Upper lobe of left lung (tissue), 6 donors: Measurements from ENCODE around the gene TMEM200C. TPM values are rescaled to one million over a fixed set of nuclear protein-coding genes. Genes with fewer than 3 reads are reported as not detected.
A peak's percentile ranks its signal among the peaks of the same experiment; 100 is the strongest.

Experiments
- ATAC-seq, 2 donors: fragments of 200-7000 bp; cut with Tn5 transposase; one replicate each; pipeline ENCODE4 v1.9.1; 2022; ENCODE audit warnings: mild to moderate bottlenecking in 2 of 2, moderate library complexity in 2 of 2; ENCODE audit not compliant: low FRiP score in 2 of 2
- DNase-seq, 2 donors: peaks; one replicate each; pipeline ENCODE4 v3.0.0-alpha.2; 2019 to 2020
- H3K27ac ChIP-seq, 4 donors: fragments of 200-600 bp; sonication (generic); one replicate each; pipeline ENCODE4 v1.5.1; 2016 to 2019
- H3K27me3 ChIP-seq, 4 donors: fragments of 200-600 bp; sonication (generic); one replicate each; pipeline ENCODE4 v1.5.1; 2017 to 2019
- H3K36me3 ChIP-seq, 4 donors: fragments of 200-600 bp; sonication (generic); one replicate each; pipeline ENCODE4 v1.5.1; 2016 to 2019
- H3K4me1 ChIP-seq, 4 donors: fragments of 200-600 bp; sonication (generic); one replicate each; pipeline ENCODE4 v1.5.1; 2018 to 2019
- H3K4me3 ChIP-seq, 4 donors: fragments of 200-600 bp; sonication (generic); one replicate each; pipeline ENCODE4 v1.5.1; 2017 to 2019; ENCODE audit warnings: mild to moderate bottlenecking in 2 of 4, moderate library complexity in 1 of 4
- H3K9me3 ChIP-seq, 4 donors: fragments of 200-600 bp; sonication (generic); one replicate each; pipeline ENCODE4 v1.5.1; 2018 to 2019
- EP300 ChIP-seq, 4 donors: sonication (generic); formaldehyde crosslinking; IDR thresholded peaks; one replicate each; pipeline ENCODE4 v1.5.1; 2017; ENCODE audit warnings: antibody characterized with exemption in 4 of 4, control low read depth in 2 of 4
- POLR2A ChIP-seq, 4 donors: fragments of 450-650 bp; IDR thresholded peaks; one replicate each; pipeline ENCODE4 v1.5.1; 2016 to 2017; ENCODE audit warnings: antibody characterized with exemption in 4 of 4, mild to moderate bottlenecking in 2 of 4
- POLR2AphosphoS5 ChIP-seq, 2 donors: sonication (generic); formaldehyde crosslinking; IDR thresholded peaks; one replicate each; pipeline ENCODE4 v1.5.1; 2017; ENCODE audit warnings: antibody characterized with exemption in 2 of 2
- WGBS, 2 donors: methylation state at CpG; one replicate each; pipeline ENCODE4 v1.1.5; 2017 to 2018; 5-methylcytosine and 5-hydroxymethylcytosine counted together
- total RNA-seq, 6 donors: library from RNA; depleted of rRNA in 4 of 6; stranded (reverse); fragments of >200 nt in 4 of 6; gene quantifications; one replicate each; pipeline versions ENCODE4 v1.1.0 to v1.2.1, GENCODE V29; 2016 to 2021
- TF ChIP-seq, protein P1 (sequence below), 6 experiments: fragments of 450-650 bp in 4 of 6; fragments of 200-600 bp in 2 of 6; sonication (generic) in 2 of 6; IDR thresholded peaks; one replicate each; pipeline ENCODE4 v1.5.1; 2016 to 2019; ENCODE audit warnings: antibody characterized with exemption in 6 of 6
- donor health status: DM: no; HTN: no; CAD: no; lungs with moderate emphysema.
- donor health status: DM: no; HTN: yes; CAD: no; lungs with severe emphysema.

TMEM200C gene
- total RNA-seq, 6 donors from 2014 or later: under 0.01 to 0.44 (median 0.28) TPM; not detected in 2

DNA sequence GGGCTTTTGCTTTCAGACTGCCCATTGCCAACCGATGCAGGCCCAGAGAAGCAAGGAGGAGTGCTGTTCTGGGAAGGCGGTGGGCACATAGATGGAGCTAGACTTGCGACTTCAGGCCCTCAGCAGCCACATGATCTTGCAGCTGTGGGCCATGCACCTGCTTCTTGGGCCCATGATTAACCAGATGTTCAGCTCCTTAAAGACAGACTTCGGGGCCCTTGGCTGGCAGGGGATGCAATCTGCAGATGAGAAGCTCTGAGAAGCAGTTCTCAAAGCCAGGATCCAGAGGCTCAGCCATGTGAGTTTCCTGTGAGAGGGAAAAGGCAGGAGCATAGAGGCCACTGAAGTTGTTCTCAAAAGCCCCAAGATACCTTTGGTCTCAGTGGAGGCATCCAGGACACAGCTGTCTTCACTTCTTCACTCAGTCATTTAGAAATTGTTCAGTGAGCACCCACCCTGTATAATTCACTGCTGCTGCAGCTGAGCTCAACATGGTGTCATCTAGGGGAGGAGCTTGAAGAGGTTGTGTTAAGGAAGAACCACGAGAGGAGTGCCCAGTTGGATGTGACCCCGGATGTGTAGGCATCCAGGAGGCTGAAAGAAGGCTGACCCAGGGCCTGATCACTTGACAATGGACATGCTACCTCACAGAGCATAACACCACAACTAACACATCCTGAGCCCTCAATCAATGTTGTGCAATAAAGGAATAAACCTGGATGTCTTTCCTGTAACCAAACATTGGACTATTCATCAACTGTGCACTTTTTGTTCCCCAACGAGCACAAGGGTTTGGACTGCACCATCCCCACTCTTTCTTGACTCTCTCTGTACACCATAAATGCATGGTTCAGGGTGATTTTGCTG lies 44.7 kb upstream of the TMEM200C start:
- WGBS, 2 donors: 87 to 89% methylated on average over 3 to 7 of the region's 7 CpGs
- no peak overlapping the region for H3K4me3 ChIP-seq
- H3K4me1 ChIP-seq: no peaks in the 10 kb centered on the region
- H3K36me3 ChIP-seq: no peaks in the 10 kb centered on the region
- ATAC-seq: no peak
- H3K27me3 ChIP-seq: no peaks in the 10 kb centered on the region
- TF ChIP-seq POLR2A (IDR thresholded peaks at IDR 0.05): no peak
- H3K9me3 ChIP-seq: no peaks in the 10 kb centered on the region
- H3K27ac ChIP-seq: no peak overlapping the region
- DNase-seq: no peak

DNA sequence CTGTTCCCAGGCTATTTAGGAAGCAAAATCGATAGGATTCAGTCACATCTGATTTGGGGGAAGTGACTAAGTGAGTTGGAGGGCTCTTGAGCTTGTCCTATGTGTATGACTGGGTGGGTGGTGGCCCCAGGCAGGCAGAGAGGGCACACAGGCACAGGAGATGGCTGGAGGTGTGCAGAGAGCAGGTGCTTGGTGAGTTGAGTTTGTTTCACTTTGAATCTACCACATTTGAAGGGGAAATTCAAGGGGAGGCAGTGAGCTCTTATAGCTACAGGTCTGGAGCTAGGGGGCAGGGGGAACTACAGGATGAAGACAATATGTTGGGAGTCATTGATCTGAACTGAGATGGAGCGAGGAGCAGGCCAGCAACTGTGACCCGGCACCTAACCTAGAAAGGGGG lies 42.5 kb upstream of the TMEM200C start:
- TF ChIP-seq POLR2AphosphoS5 (IDR thresholded peaks at IDR 0.05) (no peak), EP300 (IDR thresholded peaks at IDR 0.05) (no peak), POLR2A (IDR thresholded peaks at IDR 0.05) (no peak)
- TF ChIP-seq, protein P1, sequence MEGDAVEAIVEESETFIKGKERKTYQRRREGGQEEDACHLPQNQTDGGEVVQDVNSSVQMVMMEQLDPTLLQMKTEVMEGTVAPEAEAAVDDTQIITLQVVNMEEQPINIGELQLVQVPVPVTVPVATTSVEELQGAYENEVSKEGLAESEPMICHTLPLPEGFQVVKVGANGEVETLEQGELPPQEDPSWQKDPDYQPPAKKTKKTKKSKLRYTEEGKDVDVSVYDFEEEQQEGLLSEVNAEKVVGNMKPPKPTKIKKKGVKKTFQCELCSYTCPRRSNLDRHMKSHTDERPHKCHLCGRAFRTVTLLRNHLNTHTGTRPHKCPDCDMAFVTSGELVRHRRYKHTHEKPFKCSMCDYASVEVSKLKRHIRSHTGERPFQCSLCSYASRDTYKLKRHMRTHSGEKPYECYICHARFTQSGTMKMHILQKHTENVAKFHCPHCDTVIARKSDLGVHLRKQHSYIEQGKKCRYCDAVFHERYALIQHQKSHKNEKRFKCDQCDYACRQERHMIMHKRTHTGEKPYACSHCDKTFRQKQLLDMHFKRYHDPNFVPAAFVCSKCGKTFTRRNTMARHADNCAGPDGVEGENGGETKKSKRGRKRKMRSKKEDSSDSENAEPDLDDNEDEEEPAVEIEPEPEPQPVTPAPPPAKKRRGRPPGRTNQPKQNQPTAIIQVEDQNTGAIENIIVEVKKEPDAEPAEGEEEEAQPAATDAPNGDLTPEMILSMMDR (IDR thresholded peaks at IDR 0.05): no peak
- DNase-seq (no peak), ATAC-seq (no peak)
- 77 to 85% methylated on average over 3 of the region's 3 CpGs for WGBS, 2 donors
- Histone ChIP-seq H3K9me3 (no peaks in the 10 kb centered on the region), H3K27me3 (no peaks in the 10 kb centered on the region), H3K27ac (no peak overlapping the region), H3K4me1 (no peaks in the 10 kb centered on the region), H3K36me3 (no peaks in the 10 kb centered on the region), H3K4me3 (no peak overlapping the region)

DNA sequence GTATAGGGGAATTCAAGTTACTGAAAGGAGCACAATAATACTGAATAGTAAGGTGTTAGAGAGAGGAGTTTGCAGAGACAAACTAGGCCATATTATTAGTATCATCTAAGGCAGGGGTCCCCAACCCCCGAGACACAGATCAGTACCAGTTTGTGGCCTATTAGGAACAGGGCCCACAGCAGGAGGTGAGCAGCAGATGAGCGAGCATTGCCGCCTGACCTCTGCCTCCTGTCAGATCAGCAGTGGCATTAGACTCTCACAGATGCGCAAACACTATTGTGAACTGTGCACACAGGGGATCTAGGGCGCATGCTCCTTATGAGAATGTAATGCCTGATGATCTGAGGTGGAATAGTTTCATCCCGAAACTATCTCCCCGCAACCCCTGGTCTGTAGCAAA lies 41.8 kb upstream of the TMEM200C start:
- 92 to 93% methylated on average over 7 of the region's 7 CpGs for WGBS, 2 donors
- H3K4me1 ChIP-seq: no peaks in the 10 kb centered on the region
- no peak for ATAC-seq
- no peaks in the 10 kb centered on the region for H3K36me3 ChIP-seq
- TF ChIP-seq POLR2A (IDR thresholded peaks at IDR 0.05) (no peak), POLR2AphosphoS5 (IDR thresholded peaks at IDR 0.05) (no peak), EP300 (IDR thresholded peaks at IDR 0.05) (no peak)
- TF ChIP-seq, protein P1 (IDR thresholded peaks at IDR 0.05): no peak
- H3K4me3 ChIP-seq: no peak overlapping the region
- H3K9me3 ChIP-seq: no peaks in the 10 kb centered on the region
- DNase-seq: no peak
- no peak overlapping the region for H3K27ac ChIP-seq
- no peaks in the 10 kb centered on the region for H3K27me3 ChIP-seq

DNA sequence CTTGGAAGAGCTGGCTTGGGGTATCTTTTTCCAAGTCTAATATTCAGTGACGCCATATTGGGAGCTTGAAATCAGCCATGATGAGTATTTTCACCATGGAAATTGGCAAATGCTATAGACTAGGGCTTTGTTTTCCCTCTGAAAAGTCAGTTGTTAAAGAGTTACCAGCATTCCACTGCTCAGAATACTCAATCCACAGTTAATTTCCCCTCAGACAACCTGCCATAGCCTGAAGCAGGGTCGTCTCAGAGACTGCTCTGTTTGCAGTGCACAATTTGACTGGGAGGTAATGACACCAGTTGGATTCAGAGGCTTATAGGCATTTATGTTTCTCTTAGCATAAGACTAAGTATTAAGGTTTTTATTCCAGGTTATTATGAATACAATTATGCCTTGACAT lies 35.5 kb upstream of the TMEM200C start:
- Histone ChIP-seq H3K4me3 (no peak overlapping the region), H3K4me1 (no peaks in the 10 kb centered on the region), H3K27ac (no peak overlapping the region), H3K36me3 (no peaks in the 10 kb centered on the region), H3K27me3 (no peaks in the 10 kb centered on the region), H3K9me3 (peaks cover 0 to 3% (median 0%) of the 10 kb centered on the region in 4 donors)
- ATAC-seq (no peak), DNase-seq (no peak)
- WGBS, 2 donors: 50 to 57% methylated on average over 2 of the region's 2 CpGs
- TF ChIP-seq EP300 (IDR thresholded peaks at IDR 0.05) (no peak), POLR2A (IDR thresholded peaks at IDR 0.05) (no peak), POLR2AphosphoS5 (IDR thresholded peaks at IDR 0.05) (no peak)
- TF ChIP-seq, protein P1 (IDR thresholded peaks at IDR 0.05): no peak

DNA sequence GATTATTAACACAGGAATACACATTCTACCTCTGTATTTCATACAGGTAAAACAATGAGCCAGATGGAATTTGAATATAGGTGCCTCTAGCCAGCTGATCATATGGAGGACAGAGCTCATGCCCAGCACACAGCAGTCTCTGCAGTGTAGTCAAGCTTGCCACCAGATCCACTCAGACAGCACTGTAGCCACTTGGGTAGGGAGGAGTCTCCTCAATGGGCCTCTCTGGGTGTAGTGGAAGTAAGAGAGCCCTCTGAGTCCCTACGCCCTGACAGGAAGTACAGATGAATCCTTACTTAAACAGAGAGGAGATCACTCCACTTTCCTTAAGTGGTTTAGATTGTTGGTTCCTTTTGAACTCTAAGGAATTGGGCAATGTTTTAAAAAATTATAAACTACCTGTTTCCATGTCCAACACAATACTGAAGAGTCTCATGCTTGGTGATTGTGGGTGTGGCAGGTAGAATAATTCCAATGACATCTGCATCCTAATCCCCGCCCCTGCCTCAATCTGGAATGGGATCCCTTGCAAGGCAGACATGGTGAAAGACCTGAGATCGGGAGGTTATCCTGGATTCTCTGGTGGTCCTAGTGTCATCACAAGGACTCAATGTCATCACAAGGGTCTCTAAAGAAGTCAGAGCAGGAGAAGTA lies 23.0 kb upstream of the TMEM200C start:
- no peak overlapping the region for H3K27ac ChIP-seq
- peak; percentile 24 to 65 for ATAC-seq

More for the DNA sequence above, 23.0 kb upstream of the TMEM200C start:
- Histone ChIP-seq H3K27me3 (no peaks in the 10 kb centered on the region), H3K4me1 (no peaks in the 10 kb centered on the region), H3K9me3 (no peaks in the 10 kb centered on the region), H3K4me3 (no peak overlapping the region), H3K36me3 (no peaks in the 10 kb centered on the region)
- TF ChIP-seq, protein P1 (IDR thresholded peaks at IDR 0.05): no peak
- no peak for TF ChIP-seq EP300 (IDR thresholded peaks at IDR 0.05)
- TF ChIP-seq POLR2AphosphoS5 (IDR thresholded peaks at IDR 0.05): no peak
- no peak for TF ChIP-seq POLR2A (IDR thresholded peaks at IDR 0.05)
- WGBS, 2 donors: 61 to 66% methylated on average over 3 of the region's 3 CpGs
- DNase-seq: no peak
